Mesodermal cell (in vitro differentiated cells): Measurements from ENCODE around the gene FBXO9.
A peak's percentile ranks its signal among the peaks of the same experiment; 100 is the strongest.

Source experiments
- H3K27ac ChIP-seq: 2 replicates; pipeline ENCODE4 v1.7.0; 2013; ENCODE audit warnings: mild to moderate bottlenecking, low read depth, low read length, moderate library complexity; ENCODE audit not compliant: severe bottlenecking
- H3K36me3 ChIP-seq: 2 replicates; pipeline ENCODE4 v1.7.1; 2013; ENCODE audit warnings: mild to moderate bottlenecking, low read length, moderate library complexity; ENCODE audit not compliant: control insufficient read depth, insufficient read depth
- H3K4me1 ChIP-seq: one replicate; pipeline ENCODE4 v1.7.1; 2013; ENCODE audit warnings: mild to moderate bottlenecking, low read length; ENCODE audit not compliant: insufficient read depth, control insufficient read depth, poor library complexity, severe bottlenecking
- H3K4me3 ChIP-seq: 2 replicates; pipeline ENCODE4 v1.7.0; 2013; ENCODE audit warnings: low read length, control low read depth, mild to moderate bottlenecking; ENCODE audit not compliant: insufficient read depth, poor library complexity, severe bottlenecking; ENCODE audit errors: extremely low read depth
- H3K9me3 ChIP-seq: 2 replicates; pipeline ENCODE4 v1.7.1; 2013; ENCODE audit warnings: mild to moderate bottlenecking, low read length, moderate library complexity; ENCODE audit not compliant: control insufficient read depth
- WGBS, 2 experiments: methylation state at CpG; one replicate each; pipeline ENCODE4 v1.1.5; 2013; ENCODE audit warnings: missing lambda C conversion rate in 2 of 2; ENCODE audit not compliant: insufficient coverage in 2 of 2; 5-methylcytosine and 5-hydroxymethylcytosine counted together

Gene FBXO9

GRCh38 chr6:53031281-53031680 lies 33.9 kb upstream of the FBXO9 start:
- H3K27ac ChIP-seq: no peak overlapping the region
- no peaks in the 10 kb centered on the region for H3K9me3 ChIP-seq
- H3K36me3 ChIP-seq: peaks cover 48% of the 10 kb centered on the region
- peaks cover 18% of the 10 kb centered on the region for H3K4me1 ChIP-seq
- 90 to 100% methylated on average over 3 to 4 of the region's 4 CpGs for WGBS, 2 experiments
- no peak overlapping the region for H3K4me3 ChIP-seq

DNA sequence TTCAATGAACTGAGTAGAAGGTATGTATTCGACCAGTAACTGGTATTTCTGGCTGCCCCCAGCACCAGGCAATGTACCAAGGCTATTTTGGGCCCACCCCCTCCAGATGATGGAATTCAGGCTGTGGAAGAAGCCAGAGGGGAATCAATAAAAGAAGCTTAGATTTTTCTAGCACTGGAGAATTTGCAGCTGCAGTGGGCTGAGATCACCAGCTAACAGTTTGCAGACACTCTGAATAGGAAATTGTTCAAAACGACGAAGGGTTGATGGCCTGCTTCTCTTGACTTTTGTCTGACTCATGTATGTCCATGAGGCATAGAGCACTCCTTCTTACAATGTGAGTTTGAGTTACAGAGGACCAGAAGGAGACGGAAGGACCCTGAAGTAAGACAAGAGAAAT lies 32.4 kb upstream of the FBXO9 start:
- 85 to 100% methylated on average over 3 of the region's 4 CpGs for WGBS, 2 experiments

DNA sequence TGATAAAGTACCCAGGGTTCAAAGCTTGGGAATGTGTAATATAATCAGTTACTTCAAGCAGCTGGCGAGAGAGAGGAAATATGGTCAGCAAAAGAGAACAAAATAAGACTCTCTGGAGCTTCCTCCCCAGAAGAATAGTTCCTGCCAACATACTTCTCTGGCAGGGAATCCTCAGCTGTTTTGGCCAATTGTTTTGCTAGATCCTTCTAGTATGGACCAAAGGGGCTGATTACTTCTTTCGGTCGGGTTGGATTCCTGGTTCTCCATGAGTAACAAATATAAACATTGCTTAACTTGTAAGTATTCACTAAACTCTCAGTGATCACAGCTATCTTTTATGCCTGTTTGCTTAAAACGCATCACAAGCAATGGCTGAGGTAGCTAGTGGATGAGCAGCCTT lies 31.4 kb upstream of the FBXO9 start:
- WGBS, 2 experiments: 83 to 100% methylated on average over 1 of the region's 4 CpGs
- H3K36me3 ChIP-seq: peaks cover 61% of the 10 kb centered on the region
- no peaks in the 10 kb centered on the region for H3K9me3 ChIP-seq
- H3K27ac ChIP-seq: no peak overlapping the region
- no peak overlapping the region for H3K4me3 ChIP-seq
- peaks cover 18% of the 10 kb centered on the region for H3K4me1 ChIP-seq

More for the DNA sequence above, 32.4 kb upstream of the FBXO9 start:
- Histone ChIP-seq H3K9me3 (no peaks in the 10 kb centered on the region), H3K36me3 (peaks cover 60% of the 10 kb centered on the region), H3K4me3 (no peak overlapping the region), H3K27ac (peak overlapping the region; percentile 23), H3K4me1 (peaks cover 18% of the 10 kb centered on the region)

GRCh38 chr6:53035549-53036213 lies 29.5 kb upstream of the FBXO9 start:
- H3K27ac ChIP-seq: peak overlapping the region; percentile 36
- H3K9me3 ChIP-seq: no peaks in the 10 kb centered on the region
- WGBS, 2 experiments: 86 to 100% methylated on average over 2 to 5 of the region's 8 CpGs
- H3K4me3 ChIP-seq: no peak overlapping the region
- H3K4me1 ChIP-seq: peaks cover 18% of the 10 kb centered on the region
- H3K36me3 ChIP-seq: peaks cover 72% of the 10 kb centered on the region

- no CpG with 5 or more reads among the region's 1 CpG for WGBS, 2 experiments
- Histone ChIP-seq H3K4me3 (no peak overlapping the region), H3K9me3 (no peaks in the 10 kb centered on the region), H3K36me3 (peaks cover 69% of the 10 kb centered on the region), H3K27ac (no peak overlapping the region), H3K4me1 (peaks cover 28% of the 10 kb centered on the region)
These were observed 27.1 kb upstream of the FBXO9 start for GRCh38 chr6:53038141-53038540.

DNA sequence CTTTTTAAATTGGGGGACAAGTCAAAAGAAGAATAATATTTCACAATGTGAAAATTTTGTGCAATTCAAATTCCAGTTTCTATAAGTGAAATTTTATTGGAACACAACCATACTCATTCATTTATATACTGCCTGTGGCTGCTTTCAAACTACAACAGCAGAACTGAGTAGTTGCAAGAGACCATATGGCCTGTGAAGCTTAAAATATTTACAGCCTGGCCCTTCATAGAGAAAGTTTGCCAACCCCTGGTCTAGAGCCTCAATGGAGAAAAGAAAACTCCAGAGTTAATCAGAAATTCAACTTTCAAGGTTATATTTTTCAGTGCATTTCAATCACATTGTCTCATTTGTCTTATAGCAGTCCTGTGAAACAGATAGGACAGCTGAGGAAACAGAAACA lies 26.6 kb upstream of the FBXO9 start:
- H3K9me3 ChIP-seq: no peaks in the 10 kb centered on the region
- no peak overlapping the region for H3K27ac ChIP-seq
- H3K4me1 ChIP-seq: peaks cover 29% of the 10 kb centered on the region
- no peak overlapping the region for H3K4me3 ChIP-seq
- peaks cover 69% of the 10 kb centered on the region for H3K36me3 ChIP-seq

DNA sequence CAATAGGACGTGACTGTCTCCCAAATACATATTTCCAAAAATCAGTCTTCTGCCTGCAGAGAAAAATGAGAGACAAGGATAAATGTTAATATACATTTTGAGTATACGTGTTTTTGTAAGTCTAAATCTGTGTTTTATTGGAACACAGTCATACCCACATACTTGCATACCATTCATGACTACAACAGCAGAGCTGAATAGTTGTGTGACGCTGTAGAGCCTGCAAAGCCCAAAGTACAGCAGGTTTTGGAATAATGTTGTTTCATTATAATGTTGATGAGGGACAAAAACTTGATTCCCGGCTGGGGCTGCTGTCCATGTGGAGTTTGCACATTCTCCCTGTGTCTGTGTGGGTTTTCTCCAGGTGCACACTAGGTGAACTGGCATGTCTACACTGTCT lies 23.8 kb upstream of the FBXO9 start:
- H3K4me3 ChIP-seq: no peak overlapping the region
- WGBS, 2 experiments: 83 to 100% methylated on average over 1 to 2 of the region's 4 CpGs
- no peak overlapping the region for H3K27ac ChIP-seq
- H3K9me3 ChIP-seq: no peaks in the 10 kb centered on the region
- peaks cover 43% of the 10 kb centered on the region for H3K36me3 ChIP-seq
- peaks cover 31% of the 10 kb centered on the region for H3K4me1 ChIP-seq

GRCh38 chr6:53042112-53042511 lies 23.1 kb upstream of the FBXO9 start:
- WGBS, 2 experiments: 96 to 100% methylated on average over 1 to 3 of the region's 4 CpGs
- Histone ChIP-seq H3K4me3 (no peak overlapping the region), H3K36me3 (peaks cover 36% of the 10 kb centered on the region), H3K4me1 (peaks cover 31% of the 10 kb centered on the region), H3K27ac (no peak overlapping the region), H3K9me3 (no peaks in the 10 kb centered on the region)

- H3K4me1 ChIP-seq: peaks cover 33% of the 10 kb centered on the region
- H3K9me3 ChIP-seq: no peaks in the 10 kb centered on the region
- H3K4me3 ChIP-seq: no peak overlapping the region
- peaks cover 28% of the 10 kb centered on the region for H3K36me3 ChIP-seq
- peak overlapping the region; percentile 82 for H3K27ac ChIP-seq
These were observed 21.6 kb upstream of the FBXO9 start for GRCh38 chr6:53043581-53043980.

DNA sequence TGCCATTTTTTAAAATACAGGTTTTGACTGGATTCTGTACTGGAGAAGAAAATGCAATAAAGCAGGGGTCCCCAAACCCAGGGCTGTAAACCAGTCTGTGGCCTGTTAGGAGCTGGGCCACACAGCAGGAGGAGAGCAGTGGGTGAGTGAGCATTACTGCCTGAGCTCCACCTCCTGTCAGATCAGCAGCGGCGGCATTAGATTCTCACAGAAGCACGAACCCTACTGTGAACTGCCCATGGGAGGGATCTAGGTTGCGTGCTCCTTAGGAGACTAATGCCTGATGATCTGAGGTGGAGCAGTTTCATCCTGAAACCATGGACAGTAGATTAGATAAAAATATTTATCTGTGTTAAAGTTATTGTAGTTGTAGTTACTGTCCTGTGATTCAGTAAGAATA lies 21.1 kb upstream of the FBXO9 start:
- H3K27ac ChIP-seq: peak overlapping the region; percentile 82
- 11 to 28% methylated on average over 4 of the region's 4 CpGs for WGBS, 2 experiments
- no peak overlapping the region for H3K4me3 ChIP-seq
- peaks cover 23% of the 10 kb centered on the region for H3K36me3 ChIP-seq
- H3K4me1 ChIP-seq: peaks cover 34% of the 10 kb centered on the region
- H3K9me3 ChIP-seq: no peaks in the 10 kb centered on the region

DNA sequence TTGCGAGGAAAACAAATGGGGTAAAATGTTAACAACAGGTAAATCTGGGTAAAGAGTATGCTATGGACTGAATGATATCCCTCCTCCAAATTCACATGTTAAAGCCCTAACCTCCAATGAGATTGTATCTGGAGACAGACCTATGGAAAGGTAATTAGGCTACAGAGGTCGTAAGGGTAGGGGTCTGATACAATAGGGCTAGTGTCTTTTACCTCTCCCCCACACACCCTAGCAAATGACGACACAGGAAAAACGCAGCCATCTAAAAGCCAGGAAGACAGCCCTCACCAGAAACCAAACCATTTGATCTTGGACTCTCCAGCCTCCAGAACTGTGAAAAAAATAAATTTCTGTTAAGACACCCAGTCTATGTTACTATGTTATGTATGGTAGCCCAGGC lies 20.6 kb upstream of the FBXO9 start:
- peak overlapping the region; percentile 82 for H3K27ac ChIP-seq
- H3K36me3 ChIP-seq: peaks cover 18% of the 10 kb centered on the region
- H3K4me3 ChIP-seq: no peak overlapping the region
- 53 to 100% methylated on average over 1 to 3 of the region's 4 CpGs for WGBS, 2 experiments
- H3K4me1 ChIP-seq: peaks cover 34% of the 10 kb centered on the region
- H3K9me3 ChIP-seq: no peaks in the 10 kb centered on the region
